ENCODE data around the gene AZU1. TPM values are rescaled to one million over a fixed set of nuclear protein-coding genes. Genes with fewer than 3 reads are reported as not detected.

AZU1 gene
- total RNA-seq, 1 experiment from 2014 or later = not detected

DNA sequence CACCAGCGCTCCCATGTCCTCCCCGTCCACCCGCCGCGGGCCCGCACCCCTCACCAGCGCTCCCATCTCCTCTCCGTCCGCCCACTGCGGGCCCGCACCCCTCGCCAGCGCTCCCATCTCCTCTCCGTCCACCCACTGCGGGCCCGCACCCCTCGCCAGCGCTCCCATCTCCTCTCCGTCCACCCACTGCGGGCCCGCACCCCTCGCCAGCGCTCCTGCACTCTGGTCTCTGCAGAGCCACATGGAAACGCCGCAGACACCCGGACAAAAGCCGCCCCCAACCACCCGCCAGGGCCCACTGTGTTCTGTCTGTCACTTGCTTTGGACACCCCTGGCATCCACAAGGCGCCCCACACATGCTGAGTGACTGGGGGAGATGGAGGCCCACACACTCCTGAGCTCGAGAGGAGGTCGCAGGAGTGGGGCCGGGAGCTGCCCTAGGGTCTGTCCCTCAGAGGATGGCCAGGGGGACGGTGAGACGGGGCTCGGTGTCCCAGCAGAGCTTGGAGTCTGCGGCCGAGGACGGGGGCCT is 39.2 kb downstream of the AZU1 start:
- Mint-ChIP-seq H3K27me3 (ENCODE audit: insufficient read depth, unreplicated experiment) (no peaks in the 10 kb centered on the region), H3K4me1 (ENCODE audit: insufficient read depth, unreplicated experiment) (peaks cover 20% of the 10 kb centered on the region), H3K4me3 (ENCODE audit: unreplicated experiment) (no peak overlapping the region), H3K9me3 (ENCODE audit: unreplicated experiment) (no peaks in the 10 kb centered on the region), H3K27ac (ENCODE audit: low read depth, unreplicated experiment) (no peak overlapping the region), H3K36me3 (ENCODE audit: insufficient read depth, unreplicated experiment) (peaks cover 26% of the 10 kb centered on the region)
- no TSS peak for BruUV-seq (replicated peaks)
- DNase-seq (ENCODE audit: unreplicated experiment) = no peak
- CTCF ChIA-PET = no interaction called here
- TF ChIP-seq CTCF (IDR thresholded peaks at IDR 0.05; ENCODE audit: unreplicated experiment) = no peak
- POLR2A ChIA-PET = no interaction called here
- intact Hi-C loops (cut with micrococcal nuclease) = no loop called here

DNA sequence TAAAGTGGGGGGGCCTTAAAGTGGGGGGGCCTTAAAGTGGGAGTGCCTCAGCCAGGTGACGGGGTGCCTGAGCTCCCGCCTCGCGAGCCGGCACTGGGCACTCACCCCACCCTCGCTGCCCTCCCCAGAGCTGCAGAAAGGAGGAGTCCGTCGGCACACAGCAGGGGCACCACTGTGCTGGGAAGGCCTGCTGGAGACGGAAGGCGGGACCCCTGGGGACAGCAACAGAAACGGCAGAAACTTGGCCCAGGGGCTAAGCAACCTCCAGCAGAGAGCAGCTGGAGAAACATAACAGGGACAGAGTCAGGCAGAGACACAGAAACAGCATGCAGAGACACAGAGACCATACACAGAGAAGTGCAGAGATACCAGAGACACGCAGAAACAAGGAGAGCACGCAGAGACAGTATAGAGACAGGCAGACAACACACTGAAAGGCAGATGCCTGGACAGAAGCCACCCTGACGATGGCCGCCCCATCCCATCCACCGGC is 39.7 kb downstream of the AZU1 start:
- CTCF ChIA-PET = no interaction called here
- peaks cover 25% of the 10 kb centered on the region for H3K4me1 Mint-ChIP-seq (ENCODE audit: insufficient read depth, unreplicated experiment)
- no peak overlapping the region for H3K4me3 Mint-ChIP-seq (ENCODE audit: unreplicated experiment)
- H3K27ac Mint-ChIP-seq (ENCODE audit: low read depth, unreplicated experiment) = no peak overlapping the region
- no TSS peak for BruUV-seq (replicated peaks)
- peaks cover 26% of the 10 kb centered on the region for H3K36me3 Mint-ChIP-seq (ENCODE audit: insufficient read depth, unreplicated experiment)
- POLR2A ChIA-PET = no interaction called here
- intact Hi-C loops (cut with micrococcal nuclease) = no loop called here
- H3K9me3 Mint-ChIP-seq (ENCODE audit: unreplicated experiment) = no peaks in the 10 kb centered on the region
- DNase-seq (ENCODE audit: unreplicated experiment) = no peak
- no peak for TF ChIP-seq CTCF (IDR thresholded peaks at IDR 0.05; ENCODE audit: unreplicated experiment)
- no peaks in the 10 kb centered on the region for H3K27me3 Mint-ChIP-seq (ENCODE audit: insufficient read depth, unreplicated experiment)

- Mint-ChIP-seq H3K4me3 (ENCODE audit: unreplicated experiment) (no peak overlapping the region), H3K27me3 (ENCODE audit: insufficient read depth, unreplicated experiment) (no peaks in the 10 kb centered on the region), H3K4me1 (ENCODE audit: insufficient read depth, unreplicated experiment) (peaks cover 24% of the 10 kb centered on the region), H3K27ac (ENCODE audit: low read depth, unreplicated experiment) (no peak overlapping the region), H3K9me3 (ENCODE audit: unreplicated experiment) (no peaks in the 10 kb centered on the region), H3K36me3 (ENCODE audit: insufficient read depth, unreplicated experiment) (peaks cover 26% of the 10 kb centered on the region)
- ChIA-PET POLR2A (no interaction called here), CTCF (no interaction called here)
- no peak for TF ChIP-seq CTCF (IDR thresholded peaks at IDR 0.05; ENCODE audit: unreplicated experiment)
- TSS peak; percentile 58 for BruUV-seq (replicated peaks)
- intact Hi-C loops (cut with micrococcal nuclease) = no loop called here
- DNase-seq (ENCODE audit: unreplicated experiment) = no peak
Measured at GRCh38 chr19:867855-868457, 40.3 kb downstream of the AZU1 start.

DNA sequence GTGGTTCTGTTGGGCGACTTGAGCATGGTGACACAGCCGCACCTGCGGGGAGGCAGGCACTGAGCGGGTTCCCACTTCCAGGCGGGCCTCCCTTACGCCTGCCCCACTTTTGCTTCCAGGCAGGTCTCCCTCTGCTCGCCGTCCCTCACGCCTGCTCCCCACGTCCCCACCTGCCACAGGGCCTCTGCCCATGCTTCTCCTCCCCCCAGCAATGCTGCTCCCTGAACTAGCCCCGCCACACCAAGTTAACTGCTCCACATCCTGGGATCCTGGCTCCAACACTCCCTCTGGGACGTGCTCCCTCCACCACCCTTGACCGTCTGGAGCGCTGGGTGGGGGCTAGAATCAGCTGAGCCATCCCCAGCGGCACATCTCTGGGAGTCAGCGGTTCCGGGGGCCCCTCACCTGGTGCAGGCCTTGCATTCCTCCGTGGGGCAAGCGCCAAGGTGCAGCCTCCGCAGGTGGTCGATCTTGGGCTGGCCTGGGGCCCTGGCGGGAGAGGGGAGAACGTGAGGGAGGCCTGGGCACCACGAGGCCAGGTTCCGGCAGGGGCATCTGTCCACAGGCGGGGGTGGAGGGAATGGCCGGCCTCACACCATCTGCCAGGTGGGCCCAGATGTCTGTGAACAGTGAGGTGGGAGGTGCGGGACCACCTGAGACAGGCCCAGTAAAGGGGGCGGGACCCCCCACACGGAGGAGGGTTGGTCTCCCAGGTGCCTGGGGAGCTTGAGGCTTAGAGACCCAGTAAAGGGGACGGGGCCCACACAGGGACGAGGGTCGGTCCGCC is 41.0 kb downstream of the AZU1 start:
- intact Hi-C loops (cut with micrococcal nuclease) = no loop called here
- ChIA-PET POLR2A (no interaction called here), CTCF (no interaction called here)
- H3K27ac Mint-ChIP-seq (ENCODE audit: low read depth, unreplicated experiment) = no peak overlapping the region
- H3K9me3 Mint-ChIP-seq (ENCODE audit: unreplicated experiment) = no peaks in the 10 kb centered on the region
- DNase-seq (ENCODE audit: unreplicated experiment) = no peak
- H3K36me3 Mint-ChIP-seq (ENCODE audit: insufficient read depth, unreplicated experiment) = peaks cover 26% of the 10 kb centered on the region
- TF ChIP-seq CTCF (IDR thresholded peaks at IDR 0.05; ENCODE audit: unreplicated experiment) = no peak
- no peak overlapping the region for H3K4me3 Mint-ChIP-seq (ENCODE audit: unreplicated experiment)
- no TSS peak for BruUV-seq (replicated peaks)
- H3K27me3 Mint-ChIP-seq (ENCODE audit: insufficient read depth, unreplicated experiment) = no peaks in the 10 kb centered on the region
- H3K4me1 Mint-ChIP-seq (ENCODE audit: insufficient read depth, unreplicated experiment) = peaks cover 24% of the 10 kb centered on the region

All from MCF 10A (cell line).